K562 (cell line): ENCODE measurements around the gene SETD1B. TPM values are rescaled to one million over a fixed set of nuclear protein-coding genes. Genes with fewer than 3 reads are reported as not detected.

Experiments
- ATAC-seq: fragments of 200-7000 bp; cut with Tn5 transposase; 3 replicates; pipeline ENCODE4 v1.9.1; 2020; ENCODE audit warnings: moderate library complexity
- BruUV-seq: library from RNA; stranded (reverse); fragments of 400-500 nt; replicated peaks from 2 replicates; lab custom pipeline; 2021; lab: Mats Ljungman, UMichigan
- CTCF ChIA-PET: fragments of 300-600 bp; formaldehyde crosslinking; extraction: SDS; loops from one replicate; lab custom pipeline; 2021; ENCODE audit warnings: low intra/inter-chr PET ratio; lab: Yijun Ruan, JAX
- POLR2A ChIA-PET: fragments of 300-600, 350-650 bp; sonication (Branson Sonifier 250); formaldehyde crosslinking; extraction: SDS; loops from one replicate; lab custom pipeline; 2021; ENCODE audit warnings: antibody characterized with exemption, inconsistent platforms; lab: Yijun Ruan, JAX
- DNase-seq, 4 experiments: peaks; one replicate each; pipeline versions ENCODE4 v3.0.0 to v3.0.0-alpha.2; 2011 to 2018; ENCODE audit warnings: low spot score in 3 of 4, mixed read lengths in 3 of 4; ENCODE audit errors: extremely low read depth in 1 of 4
- FAIRE-seq: peaks from 2 replicates; lab custom pipeline; 2011; peaks lifted over from hg19 to GRCh38; lab: Jason Lieb, UNC
- H2AFZ ChIP-seq: 2 replicates; pipeline ENCODE4 v1.6.0; 2011; ENCODE audit warnings: low read depth, low read length, control low read depth, inconsistent platforms
- H3K27ac ChIP-seq: fragments of 200-600 bp; 3 replicates; pipeline ENCODE4 v1.8.0; 2011; ENCODE audit warnings: low read depth, mild to moderate bottlenecking, control low read depth, inconsistent platforms, low read length, moderate library complexity, mixed read lengths; ENCODE audit errors: extremely low read depth
- H3K27me3 ChIP-seq, 2 experiments: fragments of 300-600 bp in 1 of 2; 2 replicates in 1 of 2; 3 replicates in 1 of 2; pipeline versions ENCODE4 v1.6.0 to v1.8.0; 2011; ENCODE audit warnings: inconsistent platforms in 2 of 2, low read length in 2 of 2, mild to moderate bottlenecking in 1 of 2, mixed read lengths in 1 of 2, moderate library complexity in 1 of 2; ENCODE audit not compliant: control insufficient read depth in 2 of 2, insufficient read depth in 2 of 2
- H3K36me3 ChIP-seq: fragments of 300-600 bp; 3 replicates; pipeline ENCODE4 v1.8.0; 2011; ENCODE audit warnings: mild to moderate bottlenecking, low read length, inconsistent platforms; ENCODE audit not compliant: control insufficient read depth, insufficient read depth
- H3K4me1 ChIP-seq, 2 experiments: fragments of 200-600 bp in 1 of 2; replicated peaks in 1 of 2; 2 replicates in 1 of 2; 3 replicates in 1 of 2; pipeline versions ENCODE4 v1.5.1 to v1.8.0; 2011; ENCODE audit warnings: inconsistent platforms in 2 of 2, low read length in 2 of 2, mild to moderate bottlenecking in 1 of 2, mixed read lengths in 1 of 2, moderate library complexity in 1 of 2; ENCODE audit not compliant: control insufficient read depth in 2 of 2, insufficient read depth in 2 of 2
- H3K4me2 ChIP-seq: 2 replicates; pipeline ENCODE4 v1.6.1; 2011; ENCODE audit warnings: low read length, control low read depth, inconsistent platforms, mixed read lengths; ENCODE audit not compliant: insufficient read depth
- H3K4me3 ChIP-seq: fragments of 200-600 bp; sonication (generic), shearing (Covaris generic); 2 replicates; pipeline ENCODE4 v1.5.1; 2016; ENCODE audit warnings: control low read depth, inconsistent platforms
- H3K79me2 ChIP-seq: fragments of 200-600 bp; 3 replicates; pipeline ENCODE4 v1.8.0; 2011; ENCODE audit warnings: low read length, inconsistent platforms; ENCODE audit not compliant: control insufficient read depth, insufficient read depth
- H3K9ac ChIP-seq, 2 experiments: 2 replicates each; pipeline versions ENCODE4 v1.6.0 to v1.6.1; 2011; ENCODE audit warnings: low read depth in 2 of 2, low read length in 2 of 2, control low read depth in 1 of 2, inconsistent platforms in 1 of 2, mild to moderate bottlenecking in 1 of 2, mixed read lengths in 1 of 2; ENCODE audit not compliant: insufficient read depth in 1 of 2
- H3K9me1 ChIP-seq: one replicate; pipeline ENCODE4 v1.6.0; 2011; ENCODE audit warnings: inconsistent platforms, mild to moderate bottlenecking, low read length, moderate library complexity; ENCODE audit not compliant: control insufficient read depth, insufficient read depth
- H3K9me3 ChIP-seq: replicated peaks from 2 replicates; pipeline ENCODE4 v1.5.1; 2011; ENCODE audit warnings: low read depth, low read length, inconsistent platforms; ENCODE audit not compliant: control insufficient read depth, insufficient read depth
- H4K20me1 ChIP-seq: replicated peaks from 2 replicates; pipeline ENCODE4 v1.6.1; 2011; ENCODE audit warnings: low read length, inconsistent platforms, mixed read lengths; ENCODE audit not compliant: control insufficient read depth, insufficient read depth
- MGA ChIP-seq: fragments of 450-650 bp; IDR thresholded peaks from 2 replicates; pipeline ENCODE4 v1.6.1; 2016; ENCODE audit warnings: mild to moderate bottlenecking, moderate library complexity
- NKRF ChIP-seq: fragments of 450-650 bp; IDR thresholded peaks from 2 replicates; pipeline ENCODE4 v1.6.1; 2016; ENCODE audit warnings: borderline replicate concordance
- NRF1 ChIP-seq, 2 experiments: fragments of 450-650 bp; IDR thresholded peaks in 1 of 2; conservative IDR thresholded peaks in 1 of 2; 2 replicates each; pipeline ENCODE4 v1.6.1; 2014; ENCODE audit warnings: mild to moderate bottlenecking in 2 of 2
- RFX1 ChIP-seq: fragments of 450-650 bp; IDR thresholded peaks from 2 replicates; pipeline ENCODE4 v1.6.1; 2016; ENCODE audit warnings: mild to moderate bottlenecking, moderate library complexity
- TAL1 ChIP-seq: fragments of 450-650 bp; IDR thresholded peaks from 2 replicates; pipeline ENCODE4 v1.6.1; 2016; ENCODE audit warnings: mild to moderate bottlenecking
- ZNF764 ChIP-seq: fragments of 250-450 bp; sonication (Bioruptor Pico); IDR thresholded peaks from 2 replicates; pipeline ENCODE4 v1.4.0; 2020; ENCODE audit warnings: low read depth, mild to moderate bottlenecking, moderate library complexity
- WGBS: fragments of 100-300 bp; shearing (Covaris generic); methylation state at CpG from one replicate; pipeline ENCODE4 v1.1.6; 2016; ENCODE audit warnings: low coverage, mixed read lengths; ENCODE audit not compliant: insufficient coverage; ENCODE audit errors: missing lambda C conversion rate; 5-methylcytosine and 5-hydroxymethylcytosine counted together
- in situ Hi-C: fragments of 300-500 bp; cut with MboI; formaldehyde crosslinking; loops from 4 replicates; pipeline ENCODE4 v1.15.0; 2018; ENCODE audit warnings: inconsistent platforms, mixed read lengths
- intact Hi-C: fragments of 100-400 bp; cut with micrococcal nuclease; formaldehyde crosslinking; loops from 2 replicates; pipeline ENCODE4 v1.14.2; 2022
- polyA plus RNA-seq, 8 experiments: library from polyadenylated mRNA; depleted of rRNA in 4 of 8; stranded (reverse) in 5 of 8; unstranded in 3 of 8; fragments of >200 nt; fragmentation: Nextera tagmentation in 2 of 8; fragmentation: Illumina TruSeq in 1 of 8; extraction: Ambion mirVana in 2 of 8; extraction: Trizol in 1 of 8; gene quantifications; 2 replicates each; pipeline versions ENCODE4 v1.2.1 to v1.2.3, GENCODE V29; 2011 to 2014; ENCODE audit warnings: inconsistent platforms in 1 of 8, missing spikeins in 1 of 8
- total RNA-seq, 7 experiments: library from RNA; depleted of rRNA in 6 of 7; stranded (reverse); fragments of >200 nt in 6 of 7; fragmentation: Illumina TruSeq in 2 of 7; extraction: Trizol in 2 of 7; gene quantifications; 2 replicates each; pipeline versions ENCODE4 v1.2.1 to v1.2.3, GENCODE V29; 2011 to 2021; ENCODE audit warnings: low replicate concordance in 1 of 7

SETD1B gene
- total and polyA plus RNA-seq, 9 of the 15 experiments (the other 6 are each of a cell fraction or from before 2014, with no cell fraction given), result 0.48 to 26.6 (median 2.3) TPM

- Histone ChIP-seq H3K4me2 (peak overlapping the region; percentile 97), H2AFZ (peak overlapping the region; percentile 99), H3K4me1 (peaks cover 18 to 30% of the 10 kb centered on the region in 2 experiments), H3K36me3 (no peaks in the 10 kb centered on the region), H3K27me3 (no peaks in the 10 kb centered on the region), H3K9me3 (no peaks in the 10 kb centered on the region), H3K27ac (peak overlapping the region; percentile 89), H3K9me1 (no peaks in the 10 kb centered on the region), H4K20me1 (no peaks in the 10 kb centered on the region), H3K79me2 (peaks cover 3% of the 10 kb centered on the region; the same call in 2 of the 3 replicates), H3K9ac (peak overlapping the region; percentile 92 to 96), H3K4me3 (peak overlapping the region; percentile 75)
- in situ Hi-C loops (loop anchor here (25.0 kb wide), 1 partner anchor 1548 kb away; the partner anchor contains the start of gene KMT5A), intact Hi-C loops (loop anchor here (1.0 kb wide), 1 partner anchor 49 kb away; the partner anchor contains the start of gene PSMD9)
- ChIA-PET POLR2A (interaction anchor here (0.6 to 2.8 kb wide), 10 partner anchors 12 to 53 kb away, joined by 3 to 18 read pairs (median 4); no protein-coding TSS in a partner anchor), CTCF (no interaction called here)
- WGBS, result 7% methylated on average over 52 of the region's 53 CpGs
- ATAC-seq, result peak; percentile 97
- DNase-seq, result peak; percentile 99 to 100 (median 100)
- FAIRE-seq, result peak; percentile 99
- BruUV-seq, result no TSS peak
- TF ChIP-seq NKRF (peak; percentile 54; the same call in 1 of the 2 replicates), TAL1 (no peak), MGA (no peak; the same call in 1 of the 2 replicates), NRF1 (conservative IDR thresholded peaks at IDR 0.05 in 1 of 2, IDR thresholded peaks at IDR 0.05 in 1 of 2) (peak; percentile 88 to 90), ZNF764 (CRISPR knock-in tag) (no peak), RFX1 (no peak)
These were observed 35.5 kb downstream of the SETD1B start for GRCh38 chr12:121839106-121839992.
